Effector memory CD8-positive, alpha-beta T cell (primary cell): ENCODE measurements around the gene GAL3ST2.
"Not testable (repeated sequence)": the region's sequence is repeated elsewhere in the genome, so short reads cannot be mapped to it uniquely, and the experiment has no call there.

Source experiments
- ATAC-seq: fragments of 150-1000 bp; cut with Tn5 transposase; replicated peaks from 2 replicates; pipeline ENCODE4 v1.10.0; 2021; ENCODE audit warnings: mild to moderate bottlenecking, moderate library complexity
- DNase-seq, 3 experiments: peaks; one replicate each; pipeline ENCODE4 v3.0.0; 2021
- H3K27ac Mint-ChIP-seq, 2 donors: one replicate each; pipeline ENCODE4 v1.8.0; 2022; ENCODE audit warnings: mild to moderate bottlenecking in 2 of 2, mixed read lengths in 2 of 2, moderate library complexity in 2 of 2
- H3K27me3 Mint-ChIP-seq, 2 donors: one replicate each; pipeline ENCODE4 v1.8.0; 2022; ENCODE audit warnings: mixed read lengths in 2 of 2
- H3K36me3 Mint-ChIP-seq: one replicate; pipeline ENCODE4 v1.8.0; 2022; ENCODE audit warnings: mild to moderate bottlenecking, moderate library complexity, mixed read lengths; ENCODE audit not compliant: insufficient read depth
- H3K4me1 Mint-ChIP-seq, 2 donors: one replicate each; pipeline ENCODE4 v1.8.0; 2022; ENCODE audit warnings: low read depth in 2 of 2, mixed read lengths in 2 of 2
- H3K4me3 Mint-ChIP-seq, 2 donors: one replicate each; pipeline ENCODE4 v1.8.0; 2022; ENCODE audit warnings: mild to moderate bottlenecking in 2 of 2, mixed read lengths in 2 of 2, moderate library complexity in 2 of 2
- H3K9me3 Mint-ChIP-seq, 2 donors: one replicate each; pipeline ENCODE4 v1.8.0; 2022; ENCODE audit warnings: mixed read lengths in 2 of 2

Gene GAL3ST2

DNA sequence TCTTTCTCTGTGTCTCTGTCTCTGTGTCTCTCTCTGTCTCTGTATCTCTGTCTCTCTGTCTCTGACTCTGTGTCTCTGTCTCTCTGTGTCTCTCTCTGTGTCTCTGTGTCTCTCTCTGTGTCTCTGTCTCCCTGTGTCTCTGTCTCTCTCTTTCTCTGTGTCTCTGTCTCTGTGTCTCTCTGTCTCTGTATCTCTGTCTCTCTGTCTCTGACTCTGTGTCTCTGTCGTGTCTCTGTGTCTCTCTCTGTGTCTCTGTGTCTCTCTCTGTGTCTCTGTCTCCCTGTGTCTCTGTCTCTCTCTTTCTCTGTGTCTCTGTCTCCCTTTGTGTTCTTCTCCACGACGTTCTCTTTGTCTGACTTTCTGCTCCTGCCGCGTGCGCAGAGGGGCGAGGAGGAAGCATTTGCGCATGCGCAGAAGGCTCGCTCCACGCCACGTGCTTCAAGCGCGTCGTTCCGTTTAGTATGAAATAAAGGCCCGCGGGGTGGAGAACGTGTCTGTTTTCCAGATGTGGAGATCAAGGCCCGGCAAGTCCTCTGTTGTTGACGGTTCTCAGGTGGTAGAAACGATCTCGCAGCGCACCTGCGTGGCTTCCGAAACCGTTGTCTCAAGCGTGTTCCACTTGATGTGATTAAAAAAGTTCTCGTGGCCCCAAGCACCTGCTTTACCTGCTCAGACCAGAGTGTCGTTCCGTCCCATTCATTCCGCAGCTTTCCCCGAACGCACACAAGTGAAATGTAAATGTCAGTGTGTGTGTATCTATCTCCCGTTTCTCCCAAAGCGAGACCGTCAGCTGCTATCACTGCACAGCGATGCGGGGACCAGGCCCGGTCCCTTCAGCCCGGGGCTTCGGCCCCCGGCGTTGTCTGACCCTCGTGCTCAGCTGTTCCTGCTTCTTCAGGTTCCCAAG, 47.2 kb downstream of the GAL3ST2 start:
- Mint-ChIP-seq H3K4me1 (peaks cover 13 to 20% of the 10 kb centered on the region in 2 donors), H3K27ac (peak overlapping the region; percentile 54 to 90)
- H3K4me3 Mint-ChIP-seq, H3K27me3 Mint-ChIP-seq, DNase-seq, H3K9me3 Mint-ChIP-seq, H3K36me3 Mint-ChIP-seq, ATAC-seq: not testable (repeated sequence)

DNA sequence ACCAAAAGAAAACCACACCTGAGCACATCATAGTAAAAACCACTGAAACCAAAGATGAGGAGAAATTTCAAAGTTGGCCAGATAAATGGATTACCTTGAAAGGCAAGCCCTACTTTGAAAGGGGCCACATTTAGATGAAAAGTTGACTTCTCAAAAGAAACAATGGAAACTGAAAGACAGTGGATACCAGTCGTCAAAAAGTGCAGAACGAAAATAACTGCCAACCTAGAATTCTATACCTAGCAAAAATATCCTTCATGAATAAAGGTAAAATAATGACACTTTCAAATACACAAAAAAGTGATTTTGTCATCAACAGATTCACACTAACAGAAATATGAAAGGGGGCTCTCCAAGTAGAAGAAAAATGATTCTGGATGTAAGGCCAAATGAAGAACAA, 50.8 kb downstream of the GAL3ST2 start:
- ATAC-seq, result no peak
- Mint-ChIP-seq H3K36me3 (peaks cover 10% of the 10 kb centered on the region), H3K4me1 (peaks cover 12% of the 10 kb centered on the region in 2 donors)

DNA sequence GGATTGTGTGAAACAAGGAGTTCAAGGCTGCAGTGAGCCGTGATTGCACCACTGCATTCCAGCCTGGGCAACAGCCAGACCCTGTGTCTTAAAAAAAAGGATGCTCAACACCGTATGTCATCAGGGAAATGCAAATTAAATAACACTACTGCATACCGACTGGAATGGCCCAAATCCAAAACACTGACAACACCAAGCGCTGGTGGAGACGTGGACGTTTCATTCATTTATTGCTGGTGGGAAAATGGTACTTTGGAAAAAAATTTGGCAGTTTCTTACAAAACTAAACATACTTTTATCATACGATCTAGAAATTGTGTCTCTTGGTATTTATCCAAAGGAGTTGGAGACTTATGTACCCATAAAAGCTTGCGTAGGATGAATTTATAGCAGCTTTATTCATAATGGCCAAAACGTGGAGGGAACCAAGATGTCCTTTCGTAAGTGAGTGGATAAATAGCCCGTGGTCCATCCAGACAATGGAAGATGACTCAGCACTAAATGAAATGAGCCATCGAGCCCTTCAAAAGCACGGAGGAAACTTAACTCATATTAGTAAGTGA, 56.6 kb downstream of the GAL3ST2 start:
- Mint-ChIP-seq H3K4me3 (no peak overlapping the region), H3K27me3 (no peaks in the 10 kb centered on the region), H3K9me3 (no peaks in the 10 kb centered on the region), H3K27ac (no peak overlapping the region), H3K4me1 (peaks cover 6 to 14% of the 10 kb centered on the region in 2 donors), H3K36me3 (peaks cover 3% of the 10 kb centered on the region)
- DNase-seq (no peak), ATAC-seq (no peak)

More for the DNA sequence above, 50.8 kb downstream of the GAL3ST2 start:
- no peak overlapping the region for H3K27ac Mint-ChIP-seq
- H3K27me3 Mint-ChIP-seq, result peaks cover 0 to 8% of the 10 kb centered on the region in 2 donors
- H3K9me3 Mint-ChIP-seq, result peaks cover 2 to 7% of the 10 kb centered on the region in 2 donors
- DNase-seq, result no peak
- H3K4me3 Mint-ChIP-seq, result no peak overlapping the region

DNA sequence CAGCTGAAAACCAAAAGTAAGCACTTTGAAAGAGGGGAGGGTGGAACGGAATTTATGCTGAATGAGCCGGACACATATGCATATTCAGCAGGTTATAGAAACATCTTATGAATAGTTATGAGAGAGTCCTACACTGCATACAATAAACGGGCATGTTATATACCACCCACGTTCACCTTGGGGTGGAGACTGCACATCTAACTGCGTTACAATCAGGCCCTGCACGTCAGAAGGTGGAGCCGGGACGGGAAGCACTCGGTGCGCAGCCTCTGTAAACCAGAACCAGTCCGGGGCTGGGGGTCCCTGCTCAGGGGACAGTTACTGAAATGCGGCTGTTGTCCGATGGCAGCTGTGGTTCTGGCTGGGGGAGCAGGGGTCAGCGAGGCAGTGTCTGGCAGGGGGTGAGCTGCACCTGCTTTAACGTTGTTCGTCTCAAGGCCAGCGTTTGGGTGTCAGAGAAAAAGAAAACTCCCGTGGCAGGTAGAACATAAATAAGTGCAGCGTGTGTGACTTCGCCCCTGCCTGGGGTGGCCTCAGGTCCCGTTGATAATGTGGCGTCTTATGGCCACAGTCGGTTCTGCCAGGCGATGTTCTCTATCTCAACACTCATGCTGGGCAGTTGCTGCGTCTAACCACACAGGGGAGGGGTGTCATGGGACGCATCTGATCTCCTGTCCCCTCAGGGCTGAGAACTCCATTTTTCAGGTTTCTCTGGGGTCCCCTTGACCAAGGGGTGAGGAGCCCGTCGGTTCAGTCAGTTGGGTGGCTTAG, 57.3 kb downstream of the GAL3ST2 start:
- not testable (repeated sequence) for H3K4me3 Mint-ChIP-seq, DNase-seq, H3K27me3 Mint-ChIP-seq, H3K27ac Mint-ChIP-seq, ATAC-seq, H3K9me3 Mint-ChIP-seq, H3K36me3 Mint-ChIP-seq
- H3K4me1 Mint-ChIP-seq, result peaks cover 9 to 14% of the 10 kb centered on the region in 2 donors

GRCh38 chr2:241834527-241835210, 58.0 kb downstream of the GAL3ST2 start:
- H3K4me3 Mint-ChIP-seq, result no peak overlapping the region
- H3K9me3 Mint-ChIP-seq, result no peaks in the 10 kb centered on the region
- H3K27me3 Mint-ChIP-seq, result no peaks in the 10 kb centered on the region
- no peak overlapping the region for H3K27ac Mint-ChIP-seq
- no peak for DNase-seq
- H3K36me3 Mint-ChIP-seq, result peaks cover 3% of the 10 kb centered on the region
- H3K4me1 Mint-ChIP-seq, result peaks cover 9 to 14% of the 10 kb centered on the region in 2 donors
- ATAC-seq, result no peak

GRCh38 chr2:241835611-241836010, 59.0 kb downstream of the GAL3ST2 start:
- ATAC-seq (no peak), DNase-seq (no peak)
- no peaks in the 10 kb centered on the region for H3K27me3 Mint-ChIP-seq
- peaks cover 3% of the 10 kb centered on the region for H3K36me3 Mint-ChIP-seq
- H3K9me3 Mint-ChIP-seq, result no peaks in the 10 kb centered on the region
- no peak overlapping the region for H3K4me3 Mint-ChIP-seq
- H3K27ac Mint-ChIP-seq, result peak overlapping the region in 1 of 2 donors; percentile 73
- peaks cover 12 to 14% of the 10 kb centered on the region in 2 donors for H3K4me1 Mint-ChIP-seq

- Mint-ChIP-seq H3K36me3 (peaks cover 2% of the 10 kb centered on the region), H3K27me3 (no peaks in the 10 kb centered on the region), H3K9me3 (no peaks in the 10 kb centered on the region), H3K4me3 (no peak overlapping the region), H3K4me1 (peaks cover 12 to 18% of the 10 kb centered on the region in 2 donors), H3K27ac (peak overlapping the region in 1 of 2 donors; percentile 73)
- ATAC-seq (no peak), DNase-seq (no peak)
Measured at GRCh38 chr2:241836292-241836691, 59.7 kb downstream of the GAL3ST2 start.

- DNase-seq (no peak), ATAC-seq (no peak)
- Mint-ChIP-seq H3K4me3 (no peak overlapping the region), H3K27ac (no peak overlapping the region), H3K9me3 (no peaks in the 10 kb centered on the region), H3K36me3 (peaks cover 3% of the 10 kb centered on the region), H3K27me3 (no peaks in the 10 kb centered on the region), H3K4me1 (peaks cover 13 to 19% of the 10 kb centered on the region in 2 donors)
Measured at GRCh38 chr2:241837197-241837965, 60.8 kb downstream of the GAL3ST2 start.

- H3K36me3 Mint-ChIP-seq, result peaks cover 19% of the 10 kb centered on the region
- H3K9me3 Mint-ChIP-seq, result no peaks in the 10 kb centered on the region
- H3K4me3 Mint-ChIP-seq, result peak overlapping the region; percentile 44 to 94
- H3K27ac Mint-ChIP-seq, result peak overlapping the region in 1 of 2 donors; percentile 95
- H3K4me1 Mint-ChIP-seq, result peaks cover 35 to 38% of the 10 kb centered on the region in 2 donors
- DNase-seq (no peak), ATAC-seq (no peak)
- no peaks in the 10 kb centered on the region for H3K27me3 Mint-ChIP-seq
Measured at GRCh38 chr2:241841181-241842066, 64.8 kb downstream of the GAL3ST2 start.

DNA sequence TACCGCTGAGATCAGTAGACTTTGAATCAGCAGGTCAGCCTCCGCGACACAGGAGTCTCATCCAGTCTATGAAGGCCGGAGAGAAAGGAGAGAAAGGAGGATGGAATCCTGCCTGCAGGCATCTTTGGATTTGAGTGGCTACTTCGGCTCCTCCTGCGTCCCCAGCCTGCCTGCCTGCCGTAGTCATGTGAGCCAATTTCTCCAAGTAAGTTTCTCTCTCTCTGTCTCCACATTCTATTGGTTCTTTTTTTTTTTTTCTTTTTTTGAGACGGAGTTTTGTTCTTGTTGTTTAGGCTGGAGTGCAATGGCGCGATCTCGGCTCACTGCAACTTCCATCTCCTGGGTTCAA, 65.4 kb downstream of the GAL3ST2 start:
- Mint-ChIP-seq H3K27me3 (no peaks in the 10 kb centered on the region), H3K9me3 (no peaks in the 10 kb centered on the region), H3K4me3 (peak overlapping the region; percentile 44 to 94), H3K27ac (peak overlapping the region; percentile 92 to 95), H3K36me3 (peaks cover 19% of the 10 kb centered on the region), H3K4me1 (peaks cover 38 to 41% of the 10 kb centered on the region in 2 donors)
- ATAC-seq (no peak), DNase-seq (no peak)

DNA sequence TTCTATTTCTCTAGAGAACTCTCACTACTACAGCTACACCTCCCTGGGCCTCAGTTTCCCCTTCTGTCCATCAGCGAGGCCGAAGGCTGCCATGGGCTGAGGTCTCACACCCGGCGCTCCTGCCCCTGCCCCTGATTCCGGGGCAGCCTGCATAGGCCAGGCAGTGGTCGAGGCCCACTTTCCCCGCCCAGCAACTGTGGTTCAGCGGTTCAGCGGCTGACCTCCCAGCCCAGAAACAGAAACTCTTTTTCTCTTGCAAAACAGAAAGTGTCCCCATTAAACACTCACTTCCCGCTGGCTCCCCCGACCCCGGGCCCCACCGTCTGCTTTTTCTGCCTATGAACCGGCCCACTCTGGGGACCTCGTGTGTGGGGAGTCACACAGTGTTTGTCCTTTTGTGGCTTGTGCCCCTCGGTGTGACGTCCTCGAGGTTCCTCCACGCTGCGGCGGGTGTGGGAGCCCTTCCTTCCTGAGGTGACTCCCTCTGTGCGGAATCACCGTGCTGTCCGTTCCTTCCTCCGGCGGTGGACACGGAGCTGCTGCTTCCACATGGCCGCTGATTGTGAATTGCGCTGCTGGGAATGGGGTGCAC, 66.1 kb downstream of the GAL3ST2 start:
- Mint-ChIP-seq H3K9me3 (no peaks in the 10 kb centered on the region), H3K27me3 (no peaks in the 10 kb centered on the region), H3K36me3 (peaks cover 19% of the 10 kb centered on the region), H3K4me1 (peaks cover 36 to 38% of the 10 kb centered on the region in 2 donors), H3K27ac (peak overlapping the region; percentile 92 to 95), H3K4me3 (peak overlapping the region; percentile 82 to 94)
- ATAC-seq (peak; percentile 74), DNase-seq (peak; percentile 58 to 69 (median 68))
